ENCODE results near the gene CRYBA2. TPM values are rescaled to one million over a fixed set of nuclear protein-coding genes. Genes with fewer than 3 reads are reported as not detected.

CRYBA2 gene
- total and polyA plus RNA-seq, 3 donors from 2014 or later, result 0.56 to 2.9 (median 2.7) TPM

GRCh38 chr2:219032051-219032745, 39.0 kb upstream of the CRYBA2 start:
- Histone ChIP-seq H3K9me3 (no peaks in the 10 kb centered on the region), H3K27me3 (no peaks in the 10 kb centered on the region), H3K27ac (no peak overlapping the region), H3K36me3 (ENCODE audit: low read depth, missing control alignments) (no peaks in the 10 kb centered on the region), H3K4me3 (no peak overlapping the region), H3K4me1 (no peaks in the 10 kb centered on the region)
- WGBS, 2 donors, result 83 to 84% methylated on average over 23 of the region's 23 CpGs
- TF ChIP-seq CTCF (IDR thresholded peaks at IDR 0.05) (no peak), POLR2A (IDR thresholded peaks at IDR 0.05) (no peak)
- no peak for DNase-seq
- intact Hi-C loops (cut with DNase I; ENCODE audit: low total_unique reads), result no loop called here

- Histone ChIP-seq H3K4me3 (no peak overlapping the region), H3K4me1 (no peaks in the 10 kb centered on the region), H3K27me3 (no peaks in the 10 kb centered on the region), H3K27ac (no peak overlapping the region), H3K36me3 (ENCODE audit: low read depth, missing control alignments) (no peaks in the 10 kb centered on the region), H3K9me3 (no peaks in the 10 kb centered on the region)
- no peak for DNase-seq
- 77 to 79% methylated on average over 21 of the region's 21 CpGs for WGBS, 2 donors
- intact Hi-C loops (cut with DNase I; ENCODE audit: low total_unique reads), result no loop called here
- TF ChIP-seq CTCF (IDR thresholded peaks at IDR 0.05), result no peak
- no peak for TF ChIP-seq POLR2A (IDR thresholded peaks at IDR 0.05)
Measured at GRCh38 chr2:219031005-219031738, 38.0 kb upstream of the CRYBA2 start.

- Histone ChIP-seq H3K4me3 (no peak overlapping the region), H3K9me3 (no peaks in the 10 kb centered on the region), H3K27me3 (no peaks in the 10 kb centered on the region), H3K27ac (no peak overlapping the region), H3K4me1 (no peaks in the 10 kb centered on the region), H3K36me3 (ENCODE audit: low read depth, missing control alignments) (no peaks in the 10 kb centered on the region)
- intact Hi-C loops (cut with DNase I; ENCODE audit: low total_unique reads), result no loop called here
- TF ChIP-seq CTCF (IDR thresholded peaks at IDR 0.05) (no peak), POLR2A (IDR thresholded peaks at IDR 0.05) (no peak)
- no peak for DNase-seq
- 79 to 80% methylated on average over 1 to 16 of the region's 16 CpGs for WGBS, 2 donors
Measured at GRCh38 chr2:219030177-219030940, 37.1 kb upstream of the CRYBA2 start.

- 44 to 56% methylated on average over 7 to 9 of the region's 9 CpGs for WGBS, 2 donors
- Histone ChIP-seq H3K4me1 (no peaks in the 10 kb centered on the region), H3K4me3 (no peak overlapping the region), H3K27me3 (no peaks in the 10 kb centered on the region), H3K36me3 (ENCODE audit: low read depth, missing control alignments) (no peaks in the 10 kb centered on the region), H3K9me3 (no peaks in the 10 kb centered on the region), H3K27ac (no peak overlapping the region)
- DNase-seq, result peak; percentile 89
- TF ChIP-seq POLR2A (IDR thresholded peaks at IDR 0.05) (no peak), CTCF (IDR thresholded peaks at IDR 0.05) (peak; percentile 83 to 96 (median 87))
- intact Hi-C loops (cut with DNase I; ENCODE audit: low total_unique reads), result no loop called here
Measured at GRCh38 chr2:219029829-219030165, 36.6 kb upstream of the CRYBA2 start.
